Pancreas (tissue), 10 donors: ENCODE measurements around the gene GLCCI1. TPM values are rescaled to one million over a fixed set of nuclear protein-coding genes. Genes with fewer than 3 reads are reported as not detected.

Experiments
- ATAC-seq, 4 donors: fragments of 200-7000 bp; cut with Tn5 transposase; one replicate each; pipeline versions ENCODE4 v1.8.0 to v1.9.1; 2020; ENCODE audit warnings: mild to moderate bottlenecking in 4 of 4, moderate library complexity in 4 of 4
- DNase-seq, 6 donors: peaks; one replicate each; pipeline ENCODE4 v3.0.0-alpha.2; 2020
- FAIRE-seq: peaks from 2 replicates; lab custom pipeline; 2012; peaks lifted over from hg19 to GRCh38; lab: Jason Lieb, UNC
- H3K27ac ChIP-seq, 4 donors: fragments of 200-600 bp; sonication (generic); 1 replicate in 3 of 4; 2 replicates in 1 of 4; pipeline versions ENCODE4 v1.5.0 to v1.8.0; 2020
- H3K27me3 ChIP-seq, 4 donors: fragments of 200-600 bp; one replicate each; pipeline ENCODE4 v1.8.0; 2021
- H3K36me3 ChIP-seq, 3 donors: fragments of 200-600 bp; sonication (generic) in 1 of 3; one replicate each; pipeline versions ENCODE4 v1.5.0 to v1.8.0; 2020 to 2021
- H3K4me1 ChIP-seq, 3 donors: fragments of 200-600 bp; one replicate each; pipeline ENCODE4 v1.8.0; 2021
- H3K4me3 ChIP-seq, 4 donors: fragments of 200-600 bp; sonication (generic) in 2 of 4; one replicate each; pipeline versions ENCODE4 v1.5.0 to v1.8.0; 2020 to 2021
- H3K9me3 ChIP-seq, 4 donors: fragments of 200-600 bp; one replicate each; pipeline ENCODE4 v1.8.0; 2021
- WGBS, 2 donors: extraction: QIAGEN DNeasy Blood & Tissue Kit; methylation state at CpG; one replicate each; pipeline ENCODE4 v1.1.7; 2013; 5-methylcytosine and 5-hydroxymethylcytosine counted together
- intact Hi-C, 3 donors: fragments of 100-400 bp; cut with DNase I; formaldehyde crosslinking; loops; one replicate each; pipeline versions ENCODE4 v1.11.1 to v1.14.2; 2022
- polyA plus RNA-seq, 2 donors: library from polyadenylated mRNA; stranded (reverse); fragments of 200-250 nt; gene quantifications; one replicate each; pipeline ENCODE4 v1.2.3, GENCODE V29; 2013
- total RNA-seq, 6 donors: library from RNA; stranded (reverse); fragmentation: NEBNext Ultra II Directional in 4 of 6; extraction: Animal tissue kit (Norgen Biotek cat#: 25700) in 4 of 6; gene quantifications; one replicate each; pipeline versions ENCODE4 v1.2.1 to v1.2.4, GENCODE V29; 2021 to 2023
- TF ChIP-seq, protein P1 (sequence below), 4 donors: fragments of 200-600 bp; sonication (generic) in 3 of 4; IDR thresholded peaks; one replicate each; pipeline versions ENCODE4 v1.5.0 to v1.8.0; 2021; ENCODE audit warnings: antibody characterized with exemption in 4 of 4
- donor health status: healthy with polysubstance abuse.
- donor health status: DM: no; HTN: no; CAD: no; lungs with moderate emphysema.
- donor health status: DM: no; HTN: no; CAD: no.
- donor health status: control.
- donor health status: control.
- donor health status: Bipolar disorder and iron deficiency.
- donor health status: DM: yes; HTN: yes; CAD: no.
- donor health status: DM: no; HTN: no; CAD: no.
- donor health status: DM: no; HTN: no; CAD: no.
- donor health status: DM: yes; HTN: yes; CAD: no.

Gene GLCCI1
- total and polyA plus RNA-seq, 8 donors, result 2.0 to 7.4 (median 2.6) TPM

DNA sequence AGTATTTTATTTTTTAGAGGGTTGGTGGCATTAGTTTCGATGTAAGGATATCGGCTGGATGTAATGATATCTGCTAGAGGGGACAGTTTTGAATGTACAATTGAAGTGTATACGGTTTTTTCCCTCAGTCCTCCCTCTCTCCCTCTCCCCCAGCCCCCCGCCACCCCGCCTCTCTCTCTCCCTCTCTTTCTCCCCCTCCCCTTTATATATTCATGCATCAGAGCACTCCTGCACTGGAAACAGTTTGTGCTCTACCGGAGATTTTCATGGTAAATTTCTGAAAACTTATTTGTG, 1.6 kb downstream of the GLCCI1 start:
- DNase-seq, result no peak
- H3K4me3 ChIP-seq, result peak overlapping the region; percentile 19 to 98 (median 52)

GRCh38 chr7:7970531-7971307, 2.1 kb downstream of the GLCCI1 start:
- FAIRE-seq (no peak), DNase-seq (no peak), ATAC-seq (no peak)
- Histone ChIP-seq H3K4me3 (peak overlapping the region in 2 of 4 donors; percentile 75 to 98), H3K27me3 (no peaks in the 10 kb centered on the region), H3K4me1 (peaks cover 0 to 5% (median 0%) of the 10 kb centered on the region in 3 donors), H3K9me3 (no peaks in the 10 kb centered on the region), H3K27ac (no peak overlapping the region), H3K36me3 (no peaks in the 10 kb centered on the region)
- intact Hi-C loops, result no loop called here
- TF ChIP-seq, protein P1, sequence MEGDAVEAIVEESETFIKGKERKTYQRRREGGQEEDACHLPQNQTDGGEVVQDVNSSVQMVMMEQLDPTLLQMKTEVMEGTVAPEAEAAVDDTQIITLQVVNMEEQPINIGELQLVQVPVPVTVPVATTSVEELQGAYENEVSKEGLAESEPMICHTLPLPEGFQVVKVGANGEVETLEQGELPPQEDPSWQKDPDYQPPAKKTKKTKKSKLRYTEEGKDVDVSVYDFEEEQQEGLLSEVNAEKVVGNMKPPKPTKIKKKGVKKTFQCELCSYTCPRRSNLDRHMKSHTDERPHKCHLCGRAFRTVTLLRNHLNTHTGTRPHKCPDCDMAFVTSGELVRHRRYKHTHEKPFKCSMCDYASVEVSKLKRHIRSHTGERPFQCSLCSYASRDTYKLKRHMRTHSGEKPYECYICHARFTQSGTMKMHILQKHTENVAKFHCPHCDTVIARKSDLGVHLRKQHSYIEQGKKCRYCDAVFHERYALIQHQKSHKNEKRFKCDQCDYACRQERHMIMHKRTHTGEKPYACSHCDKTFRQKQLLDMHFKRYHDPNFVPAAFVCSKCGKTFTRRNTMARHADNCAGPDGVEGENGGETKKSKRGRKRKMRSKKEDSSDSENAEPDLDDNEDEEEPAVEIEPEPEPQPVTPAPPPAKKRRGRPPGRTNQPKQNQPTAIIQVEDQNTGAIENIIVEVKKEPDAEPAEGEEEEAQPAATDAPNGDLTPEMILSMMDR (IDR thresholded peaks at IDR 0.05), result no peak
- WGBS, 2 donors, result 28 to 40% methylated on average over 7 of the region's 7 CpGs

More for the DNA sequence above, 1.6 kb downstream of the GLCCI1 start:
- Histone ChIP-seq H3K36me3 (no peaks in the 10 kb centered on the region), H3K27me3 (no peaks in the 10 kb centered on the region), H3K4me1 (peaks cover 0 to 5% (median 0%) of the 10 kb centered on the region in 3 donors), H3K9me3 (no peaks in the 10 kb centered on the region), H3K27ac (peak overlapping the region in 1 of 4 donors; percentile 65)
- ATAC-seq (no peak), FAIRE-seq (no peak)
- 0 to 1% methylated on average over 6 of the region's 6 CpGs for WGBS, 2 donors
- intact Hi-C loops, result no loop called here
- TF ChIP-seq, protein P1 (IDR thresholded peaks at IDR 0.05), result no peak

- Histone ChIP-seq H3K27ac (no peak overlapping the region), H3K27me3 (no peaks in the 10 kb centered on the region), H3K9me3 (no peaks in the 10 kb centered on the region), H3K4me3 (no peak overlapping the region), H3K4me1 (peaks cover 0 to 5% (median 0%) of the 10 kb centered on the region in 3 donors), H3K36me3 (no peaks in the 10 kb centered on the region)
- 92 to 93% methylated on average over 9 of the region's 9 CpGs for whole genome bisulfite sequencing, 2 donors
- ATAC-seq (no peak), FAIRE-seq (no peak), DNase-seq (no peak)
- intact Hi-C loops, result no loop called here
- TF ChIP-seq, protein P1 (IDR thresholded peaks at IDR 0.05), result no peak
Observed at GRCh38 chr7:7971308-7972040, 2.9 kb downstream of the GLCCI1 start.

DNA sequence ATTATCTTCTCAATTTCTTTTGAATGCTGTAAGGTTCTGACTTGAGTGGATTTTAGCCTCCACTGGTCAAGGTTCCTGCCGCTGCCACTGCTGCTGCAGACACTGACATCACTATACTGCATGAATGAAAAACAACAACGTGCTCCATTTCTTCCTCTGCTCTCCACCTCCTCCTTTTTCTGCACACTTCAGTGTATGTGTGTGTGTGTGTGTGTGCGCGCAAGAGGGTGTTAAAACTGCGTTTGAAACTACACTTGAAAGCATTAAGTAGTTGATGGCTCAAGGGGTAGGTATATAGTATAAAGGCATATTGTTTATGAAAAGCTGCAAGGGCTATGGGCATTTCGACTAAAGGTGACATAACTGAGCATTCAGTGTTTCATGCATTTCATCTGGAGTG, 3.5 kb downstream of the GLCCI1 start:
- H3K9me3 ChIP-seq, result no peaks in the 10 kb centered on the region
- intact Hi-C loops, result no loop called here
- 77 to 83% methylated on average over 6 of the region's 6 CpGs for WGBS, 2 donors
- DNase-seq (no peak), FAIRE-seq (no peak), ATAC-seq (no peak)
- TF ChIP-seq, protein P1 (IDR thresholded peaks at IDR 0.05), result no peak
- peaks cover 0 to 5% (median 0%) of the 10 kb centered on the region in 3 donors for H3K4me1 ChIP-seq
- no peaks in the 10 kb centered on the region for H3K36me3 ChIP-seq
- no peaks in the 10 kb centered on the region for H3K27me3 ChIP-seq
- H3K4me3 ChIP-seq, result no peak overlapping the region
- no peak overlapping the region for H3K27ac ChIP-seq
